Activated CD4-positive, alpha-beta T cell treated with anti-CD3 and anti-CD28 coated beads, Interleukin-2, Interleukin-4, amounts not matched to agents 100 ng/mL and 50 ng/mL, durations not matched to agents 16 hours and 8 hours (primary cell): Measurements from ENCODE around the gene ARHGEF33.

ENCODE experiments used
- DNase-seq: peaks from one replicate; pipeline ENCODE4 v3.0.0-alpha.2; 2020; ENCODE audit warnings: low spot score

Gene ARHGEF33

GRCh38 chr2:38960609-38961320 is 71.1 kb downstream of the ARHGEF33 start:
- no peak for DNase-seq

- no peak for DNase-seq
Measured at GRCh38 chr2:38966006-38966405, 76.3 kb downstream of the ARHGEF33 start.

- no peak for DNase-seq
Measured at GRCh38 chr2:38966678-38967077, 77.0 kb downstream of the ARHGEF33 start.

GRCh38 chr2:38968021-38968420 is 78.3 kb downstream of the ARHGEF33 start:
- no peak for DNase-seq

- no peak for DNase-seq
Measured at GRCh38 chr2:38971377-38971776, 81.7 kb downstream of the ARHGEF33 start.

- no peak for DNase-seq
Measured at GRCh38 chr2:38973266-38973665, 83.6 kb downstream of the ARHGEF33 start.

GRCh38 chr2:38975042-38975441 is 85.4 kb downstream of the ARHGEF33 start:
- no peak for DNase-seq

- no peak for DNase-seq
Measured at GRCh38 chr2:38977047-38977446, 87.4 kb downstream of the ARHGEF33 start.

- DNase-seq, result no peak
Measured at GRCh38 chr2:38978296-38978903, 88.7 kb downstream of the ARHGEF33 start.

- no peak for DNase-seq
Measured at GRCh38 chr2:38978908-38979307, 89.2 kb downstream of the ARHGEF33 start.

GRCh38 chr2:38981003-38981669 is 91.5 kb downstream of the ARHGEF33 start:
- DNase-seq, result no peak

- DNase-seq, result no peak
Measured at GRCh38 chr2:38981670-38982357, 92.1 kb downstream of the ARHGEF33 start.

GRCh38 chr2:38982498-38982897 is 92.8 kb downstream of the ARHGEF33 start:
- DNase-seq, result no peak

- DNase-seq, result no peak
Measured at GRCh38 chr2:38988716-38989115, 99.0 kb downstream of the ARHGEF33 start.

GRCh38 chr2:38991899-38992298 is 102.2 kb downstream of the ARHGEF33 start:
- no peak for DNase-seq

- no peak for DNase-seq
Measured at GRCh38 chr2:38997781-38998180, 108.1 kb downstream of the ARHGEF33 start.

GRCh38 chr2:39000552-39000951 is 110.9 kb downstream of the ARHGEF33 start:
- DNase-seq, result no peak

- DNase-seq, result no peak
Measured at GRCh38 chr2:39007875-39008504, 118.3 kb downstream of the ARHGEF33 start.

GRCh38 chr2:39008665-39009064 is 119.0 kb downstream of the ARHGEF33 start:
- no peak for DNase-seq

- DNase-seq, result no peak
Measured at GRCh38 chr2:39013871-39014270, 124.2 kb downstream of the ARHGEF33 start.

GRCh38 chr2:39015424-39015823 is 125.7 kb downstream of the ARHGEF33 start:
- DNase-seq, result no peak

- no peak for DNase-seq
Measured at GRCh38 chr2:39017334-39017733, 127.7 kb downstream of the ARHGEF33 start.
